Large intestine (tissue), 3 donors: ENCODE results near the gene ARL15. TPM values are rescaled to one million over a fixed set of nuclear protein-coding genes. Genes with fewer than 3 reads are reported as not detected.

Experiments
- DNase-seq, 2 donors: peaks; one replicate each; pipeline versions ENCODE4 v3.0.0 to v3.0.0-alpha.2; 2013
- H3K27ac ChIP-seq: one replicate; pipeline ENCODE4 v1.5.1; 2013; ENCODE audit warnings: low read length
- H3K27me3 ChIP-seq: 2 replicates; pipeline ENCODE4 v1.6.1; 2013; ENCODE audit warnings: low read length; ENCODE audit not compliant: control insufficient read depth, insufficient read depth
- H3K36me3 ChIP-seq: 2 replicates; pipeline ENCODE4 v1.6.1; 2013; ENCODE audit warnings: low read length; ENCODE audit not compliant: control insufficient read depth, insufficient read depth
- H3K4me1 ChIP-seq: one replicate; pipeline ENCODE4 v1.6.1; 2013; ENCODE audit warnings: low read length; ENCODE audit not compliant: control insufficient read depth, insufficient read depth
- H3K4me3 ChIP-seq: one replicate; pipeline ENCODE4 v1.5.1; 2013; ENCODE audit warnings: low read length
- H3K9me3 ChIP-seq: one replicate; pipeline ENCODE4 v1.6.1; 2013; ENCODE audit warnings: mild to moderate bottlenecking, low read depth, low read length, moderate library complexity; ENCODE audit not compliant: control insufficient read depth
- WGBS: methylation state at CpG from one replicate; pipeline ENCODE4 v1.1.5; 2013; ENCODE audit warnings: low lambda C conversion rate; ENCODE audit not compliant: insufficient coverage; 5-methylcytosine and 5-hydroxymethylcytosine counted together
- polyA plus RNA-seq: library from polyadenylated mRNA; unstranded; fragments of 120-200 nt; gene quantifications from one replicate; pipeline ENCODE4 v1.2.1, GENCODE V29; 2013

The ARL15 gene
- polyA plus RNA-seq, 1 donor = 41.5 TPM

- DNase-seq = peak; percentile 72 to 82
- no peaks in the 10 kb centered on the region for H3K36me3 ChIP-seq
- H3K27ac ChIP-seq = peak overlapping the region; percentile 80
- no peaks in the 10 kb centered on the region for H3K9me3 ChIP-seq
- no CpG with 5 or more reads among the region's 1 CpG for WGBS
- no peaks in the 10 kb centered on the region for H3K27me3 ChIP-seq
- H3K4me1 ChIP-seq = peaks cover 13% of the 10 kb centered on the region
- no peak overlapping the region for H3K4me3 ChIP-seq
Observed at GRCh38 chr5:54251981-54252380, 58.4 kb downstream of the ARL15 start.

- Histone ChIP-seq H3K4me1 (peaks cover 13% of the 10 kb centered on the region), H3K4me3 (no peak overlapping the region), H3K27me3 (no peaks in the 10 kb centered on the region), H3K27ac (no peak overlapping the region), H3K36me3 (no peaks in the 10 kb centered on the region), H3K9me3 (no peaks in the 10 kb centered on the region)
- DNase-seq = no peak
- WGBS = 45% methylated on average over 2 of the region's 4 CpGs
Observed at GRCh38 chr5:54249210-54250028, 61.0 kb downstream of the ARL15 start.

- peaks cover 6% of the 10 kb centered on the region for H3K4me1 ChIP-seq
- no CpG with 5 or more reads among the region's 5 CpGs for WGBS
- H3K27ac ChIP-seq = no peak overlapping the region
Observed at GRCh38 chr5:54247226-54247625, 63.1 kb downstream of the ARL15 start.

GRCh38 chr5:54243483-54244080, 66.8 kb downstream of the ARL15 start:
- Histone ChIP-seq H3K4me1 (no peaks in the 10 kb centered on the region), H3K36me3 (peaks cover 2% of the 10 kb centered on the region), H3K4me3 (no peak overlapping the region), H3K27ac (no peak overlapping the region), H3K9me3 (no peaks in the 10 kb centered on the region), H3K27me3 (no peaks in the 10 kb centered on the region)
- WGBS = 33% methylated on average over 1 of the region's 4 CpGs
- peak in 1 of 2 donors; percentile 13 for DNase-seq

More at GRCh38 chr5:54247226-54247625, 63.1 kb downstream of the ARL15 start:
- Histone ChIP-seq H3K9me3 (no peaks in the 10 kb centered on the region), H3K4me3 (no peak overlapping the region), H3K36me3 (no peaks in the 10 kb centered on the region), H3K27me3 (no peaks in the 10 kb centered on the region)
- DNase-seq = no peak

- H3K4me3 ChIP-seq = no peak overlapping the region
- H3K27ac ChIP-seq = no peak overlapping the region
- DNase-seq = no peak
- no peaks in the 10 kb centered on the region for H3K9me3 ChIP-seq
- WGBS = no CpG with 5 or more reads among the region's 5 CpGs
- H3K36me3 ChIP-seq = peaks cover 2% of the 10 kb centered on the region
- no peaks in the 10 kb centered on the region for H3K4me1 ChIP-seq
- H3K27me3 ChIP-seq = no peaks in the 10 kb centered on the region
Observed at GRCh38 chr5:54242297-54242696, 68.1 kb downstream of the ARL15 start.

- H3K27ac ChIP-seq = no peak overlapping the region
- no peaks in the 10 kb centered on the region for H3K27me3 ChIP-seq
- H3K36me3 ChIP-seq = no peaks in the 10 kb centered on the region
- H3K9me3 ChIP-seq = no peaks in the 10 kb centered on the region
- WGBS = 75% methylated on average over 1 of the region's 2 CpGs
- no peak overlapping the region for H3K4me3 ChIP-seq
- H3K4me1 ChIP-seq = no peaks in the 10 kb centered on the region
- DNase-seq = peak in 1 of 2 donors; percentile 23
Observed at GRCh38 chr5:54234304-54234933, 76.0 kb downstream of the ARL15 start.

GRCh38 chr5:54230936-54231685, 79.3 kb downstream of the ARL15 start:
- no peaks in the 10 kb centered on the region for H3K9me3 ChIP-seq
- no peak overlapping the region for H3K27ac ChIP-seq
- no peak for DNase-seq
- no peaks in the 10 kb centered on the region for H3K36me3 ChIP-seq
- no peaks in the 10 kb centered on the region for H3K4me1 ChIP-seq
- H3K4me3 ChIP-seq = no peak overlapping the region
- no peaks in the 10 kb centered on the region for H3K27me3 ChIP-seq
- 100% methylated on average over 1 of the region's 3 CpGs for WGBS

GRCh38 chr5:54229041-54229780, 81.2 kb downstream of the ARL15 start:
- Histone ChIP-seq H3K4me3 (no peak overlapping the region), H3K27me3 (no peaks in the 10 kb centered on the region), H3K9me3 (no peaks in the 10 kb centered on the region), H3K36me3 (no peaks in the 10 kb centered on the region), H3K4me1 (no peaks in the 10 kb centered on the region), H3K27ac (no peak overlapping the region)
- peak; percentile 33 to 46 for DNase-seq
- 19% methylated on average over 4 of the region's 6 CpGs for WGBS

GRCh38 chr5:54227759-54228158, 82.6 kb downstream of the ARL15 start:
- no peaks in the 10 kb centered on the region for H3K9me3 ChIP-seq
- H3K4me1 ChIP-seq = no peaks in the 10 kb centered on the region
- no CpG with 5 or more reads among the region's 1 CpG for WGBS
- H3K27ac ChIP-seq = no peak overlapping the region
- H3K36me3 ChIP-seq = no peaks in the 10 kb centered on the region
- no peaks in the 10 kb centered on the region for H3K27me3 ChIP-seq
- no peak overlapping the region for H3K4me3 ChIP-seq
- no peak for DNase-seq
